ENCODE results near the gene KNDC1. TPM values are rescaled to one million over a fixed set of nuclear protein-coding genes. Genes with fewer than 3 reads are reported as not detected.

Gene KNDC1
- total RNA-seq, 1 donor from 2014 or later: 20.3 TPM

- Mint-ChIP-seq H3K27ac (no peak overlapping the region), H3K9me3 (no peaks in the 10 kb centered on the region), H3K36me3 (no peaks in the 10 kb centered on the region), H3K27me3 (ENCODE audit: low read depth) (peaks cover 25% of the 10 kb centered on the region), H3K4me1 (no peaks in the 10 kb centered on the region), H3K4me3 (no peak overlapping the region)
- no peak for TF ChIP-seq CTCF (IDR thresholded peaks at IDR 0.05; ENCODE audit: unreplicated experiment)
- DNase-seq (ENCODE audit: low spot score in 2 of 2, unreplicated experiment in 2 of 2): peak in 1 of 2 experiments; percentile 13
Observed at GRCh38 chr10:133213641-133214467, 53.8 kb downstream of the KNDC1 start.

GRCh38 chr10:133214468-133215410, 54.7 kb downstream of the KNDC1 start:
- Mint-ChIP-seq H3K27ac (no peak overlapping the region), H3K4me1 (peaks cover 2% of the 10 kb centered on the region), H3K36me3 (no peaks in the 10 kb centered on the region), H3K9me3 (no peaks in the 10 kb centered on the region), H3K4me3 (no peak overlapping the region), H3K27me3 (ENCODE audit: low read depth) (peaks cover 34% of the 10 kb centered on the region)
- no peak for TF ChIP-seq CTCF (IDR thresholded peaks at IDR 0.05; ENCODE audit: unreplicated experiment)
- peak in 1 of 2 experiments; percentile 15 for DNase-seq (ENCODE audit: low spot score in 2 of 2, unreplicated experiment in 2 of 2)

GRCh38 chr10:133215586-133215985, 55.6 kb downstream of the KNDC1 start:
- no peak overlapping the region for H3K27ac Mint-ChIP-seq
- no peak for TF ChIP-seq CTCF (IDR thresholded peaks at IDR 0.05; ENCODE audit: unreplicated experiment)
- H3K9me3 Mint-ChIP-seq: no peaks in the 10 kb centered on the region

GRCh38 chr10:133216776-133217175, 56.8 kb downstream of the KNDC1 start:
- no peak overlapping the region for H3K27ac Mint-ChIP-seq

More at GRCh38 chr10:133215586-133215985, 55.6 kb downstream of the KNDC1 start:
- Mint-ChIP-seq H3K4me1 (peaks cover 4% of the 10 kb centered on the region), H3K4me3 (no peak overlapping the region), H3K36me3 (no peaks in the 10 kb centered on the region), H3K27me3 (ENCODE audit: low read depth) (peaks cover 36% of the 10 kb centered on the region)
- DNase-seq (ENCODE audit: low spot score in 2 of 2, unreplicated experiment in 2 of 2): peak in 1 of 2 experiments; percentile 13

More at GRCh38 chr10:133216776-133217175, 56.8 kb downstream of the KNDC1 start:
- peaks cover 8% of the 10 kb centered on the region for H3K4me1 Mint-ChIP-seq
- DNase-seq (ENCODE audit: low spot score in 2 of 2, unreplicated experiment in 2 of 2): peak in 1 of 2 experiments; percentile 5
- no peaks in the 10 kb centered on the region for H3K9me3 Mint-ChIP-seq
- peaks cover 47% of the 10 kb centered on the region for H3K27me3 Mint-ChIP-seq (ENCODE audit: low read depth)
- H3K36me3 Mint-ChIP-seq: no peaks in the 10 kb centered on the region
- TF ChIP-seq CTCF (IDR thresholded peaks at IDR 0.05; ENCODE audit: unreplicated experiment): no peak
- H3K4me3 Mint-ChIP-seq: no peak overlapping the region
